Cerebellar nuclear complex (tissue), 1 donor: ENCODE results near the gene CDPF1.
A peak's percentile ranks its signal among the peaks of the same experiment; 100 is the strongest.

Source experiments
- DNase-seq, 2 experiments: peaks; one replicate each; lab custom pipeline; 2025; lab: John Stamatoyannopoulos, UW

CDPF1 gene, protein sequence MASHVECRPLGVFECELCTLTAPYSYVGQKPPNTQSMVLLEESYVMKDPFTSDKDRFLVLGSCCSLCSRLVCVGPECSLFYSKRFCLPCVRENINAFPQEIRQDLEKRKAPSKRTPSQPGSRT

DNA sequence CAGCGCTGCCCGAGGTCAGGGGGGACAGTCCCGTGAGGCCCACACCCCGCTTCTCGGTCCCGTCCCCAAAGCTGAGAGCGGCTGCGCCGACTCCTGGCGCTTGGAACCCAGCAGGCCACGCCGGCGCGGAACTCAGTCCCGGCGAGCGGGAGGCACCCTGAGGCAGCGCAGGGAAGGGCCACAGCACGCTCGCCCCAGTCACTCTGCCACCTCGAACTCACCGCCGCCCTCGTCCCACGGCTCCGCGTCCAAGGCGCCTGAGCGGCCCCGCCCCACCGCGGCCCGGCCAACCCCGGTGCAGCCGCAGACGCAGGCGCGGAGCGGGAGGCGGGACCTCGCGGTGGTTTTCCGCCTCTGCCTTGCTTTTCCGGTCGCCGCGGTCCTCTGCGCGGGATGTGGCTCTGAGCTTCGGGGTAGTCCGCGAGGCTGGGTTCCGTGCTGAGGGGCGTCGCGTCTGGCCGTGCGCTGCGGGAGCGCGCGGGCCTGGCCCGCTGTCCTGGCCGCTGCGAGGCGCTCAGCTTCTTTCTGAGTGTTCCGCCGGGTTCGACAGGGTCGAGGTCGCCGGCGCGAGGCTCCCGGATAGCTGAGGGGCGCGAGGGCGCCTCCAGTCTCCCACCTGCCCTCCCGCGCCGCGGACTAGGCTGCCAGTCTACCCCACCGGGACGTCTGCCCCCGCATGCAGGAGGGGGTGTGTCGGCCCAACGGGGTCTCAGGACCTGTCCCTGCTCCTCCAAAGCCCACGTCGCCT, at the start of gene CDPF1:
TSS of gene CDPF1 (minus strand) at position 259 of the 748 bp plus-strand sequence. CDS start 2,009 bp downstream, outside the sequence.
- DNase-seq = peak in 1 of 2 experiments; percentile 83

DNA sequence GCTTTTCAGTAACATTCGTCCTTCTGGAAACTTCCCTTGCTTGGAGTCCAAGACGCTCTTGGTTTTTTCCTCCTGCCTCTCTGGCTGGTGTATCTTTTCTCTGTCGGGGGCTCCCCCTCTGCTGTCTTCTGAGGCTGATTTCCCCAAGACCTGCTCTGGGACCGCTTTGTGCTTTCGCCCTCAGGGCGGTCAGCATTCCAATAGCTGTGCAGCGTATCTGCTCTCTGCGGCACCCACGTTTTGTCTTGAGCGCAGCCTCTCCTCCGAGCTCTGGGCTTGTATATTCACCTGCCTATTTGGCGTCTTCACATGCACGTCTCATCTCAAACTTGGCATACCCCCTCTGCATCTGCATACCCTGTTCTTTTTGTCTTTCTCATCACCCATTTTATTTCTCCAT, 49.0 kb upstream of the CDPF1 start:
- DNase-seq = no peak

DNA sequence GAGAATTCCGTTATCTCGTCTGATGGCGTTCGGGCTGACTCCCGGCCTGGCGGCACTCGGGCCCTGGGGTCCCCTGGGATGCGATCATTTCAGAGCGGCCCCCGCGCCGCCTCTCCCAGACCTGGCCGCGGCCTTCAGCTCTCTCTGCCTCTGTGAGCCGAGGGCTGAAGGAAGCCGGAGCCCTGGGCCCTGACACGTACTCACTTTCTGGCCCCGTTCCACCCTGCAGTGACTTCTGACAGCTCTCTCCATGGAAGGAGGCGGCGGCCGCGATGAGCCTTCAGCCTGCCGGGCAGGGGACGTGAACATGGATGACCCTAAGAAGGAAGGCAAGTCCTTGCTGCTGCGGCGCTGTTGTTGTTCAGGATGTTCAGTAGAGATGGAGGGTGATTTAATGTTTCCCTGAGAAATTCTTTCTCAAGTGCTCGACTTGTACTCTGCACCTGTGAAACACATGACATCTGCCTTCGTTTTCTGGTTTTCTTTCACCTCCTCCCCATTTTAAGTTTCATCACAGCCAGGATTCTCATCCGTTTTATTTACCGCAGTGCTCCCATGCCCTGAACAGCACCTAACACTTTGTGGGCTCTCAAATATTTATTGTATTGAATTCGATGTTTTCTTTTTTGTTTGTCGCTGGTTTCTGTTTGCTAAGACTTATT, 47.2 kb upstream of the CDPF1 start:
- no peak for DNase-seq

DNA sequence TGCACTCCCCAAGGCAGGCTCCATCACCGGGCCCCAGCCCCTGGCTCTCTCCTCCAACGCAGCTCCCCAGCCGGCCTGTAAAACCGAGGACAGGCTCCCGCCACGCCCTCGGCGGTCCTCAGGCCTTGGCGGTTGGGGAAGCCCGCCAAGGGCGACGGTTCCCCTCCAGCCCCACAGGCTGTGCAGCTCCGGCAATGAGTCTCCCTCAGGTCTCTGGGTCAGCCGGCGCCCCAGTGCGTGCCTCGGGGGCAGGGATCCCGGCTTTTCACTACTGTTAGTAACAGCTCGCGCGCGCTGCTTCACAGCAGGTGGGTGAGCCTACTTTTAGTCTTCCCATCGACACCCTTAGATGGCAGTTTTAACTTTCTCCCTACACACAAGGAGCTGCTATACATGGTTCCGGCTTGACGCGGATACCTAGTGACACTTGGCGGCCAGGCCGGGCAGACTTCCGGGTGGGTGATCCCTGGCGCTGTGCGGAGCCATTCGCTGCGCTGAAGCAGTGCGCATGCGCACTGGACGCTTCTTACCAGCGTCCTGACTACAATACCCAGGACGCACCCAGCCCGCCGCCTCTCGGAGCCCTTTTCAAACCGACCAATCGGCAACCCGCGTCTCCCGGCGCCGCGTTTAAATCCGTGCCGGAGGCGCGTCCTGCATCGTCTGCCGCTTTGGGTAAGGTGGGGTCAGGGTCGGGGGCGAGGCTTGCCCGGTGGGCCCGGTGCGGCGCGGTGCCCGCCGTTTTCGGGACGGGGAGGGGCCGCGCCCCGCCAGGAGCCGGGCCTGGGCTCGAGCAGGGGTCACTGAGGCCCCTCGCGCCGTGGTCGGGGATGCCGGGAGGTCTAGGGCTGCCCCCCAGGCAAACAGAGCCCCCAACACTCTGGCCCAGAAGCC, 46.4 kb upstream of the CDPF1 start, which contains the start of gene GTSE1:
TSS of gene GTSE1 (plus strand) at position 614 of the 894 bp plus-strand sequence. CDS start 531 bp downstream, outside the sequence.
- DNase-seq = peak; percentile 82 to 90

DNA sequence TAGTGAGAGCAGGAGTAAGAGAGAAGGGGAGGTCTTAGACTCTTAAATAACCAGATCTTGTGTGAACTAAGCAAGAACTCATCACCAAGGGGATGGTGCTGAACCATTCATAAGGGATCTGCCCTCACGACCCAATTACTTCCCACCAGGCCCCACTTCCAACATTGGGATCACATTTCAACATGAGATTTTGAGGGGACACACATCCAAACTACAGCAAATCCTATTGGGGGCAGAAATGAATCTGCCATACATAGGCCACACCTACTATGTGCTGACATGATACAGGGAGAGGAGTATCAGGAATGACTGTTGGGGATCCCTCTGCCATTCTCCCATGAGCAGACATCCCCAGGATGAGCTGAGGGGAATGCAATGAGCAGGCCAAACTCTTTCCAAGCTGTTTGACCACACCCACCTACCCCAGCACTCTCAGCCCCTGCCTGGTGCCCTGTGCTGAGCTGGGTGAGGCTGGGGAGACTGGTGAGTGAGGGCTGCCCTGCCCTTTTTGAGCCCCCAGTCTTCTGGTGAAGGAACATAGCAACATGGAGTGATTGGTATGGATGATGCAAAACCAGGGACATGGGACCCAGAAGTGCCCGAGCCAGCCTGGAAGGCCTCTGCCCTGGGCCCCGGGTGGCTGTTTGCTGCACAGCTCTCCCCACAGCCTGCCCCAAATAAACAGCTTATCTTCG, 45.3 kb upstream of the CDPF1 start:
- DNase-seq = no peak

DNA sequence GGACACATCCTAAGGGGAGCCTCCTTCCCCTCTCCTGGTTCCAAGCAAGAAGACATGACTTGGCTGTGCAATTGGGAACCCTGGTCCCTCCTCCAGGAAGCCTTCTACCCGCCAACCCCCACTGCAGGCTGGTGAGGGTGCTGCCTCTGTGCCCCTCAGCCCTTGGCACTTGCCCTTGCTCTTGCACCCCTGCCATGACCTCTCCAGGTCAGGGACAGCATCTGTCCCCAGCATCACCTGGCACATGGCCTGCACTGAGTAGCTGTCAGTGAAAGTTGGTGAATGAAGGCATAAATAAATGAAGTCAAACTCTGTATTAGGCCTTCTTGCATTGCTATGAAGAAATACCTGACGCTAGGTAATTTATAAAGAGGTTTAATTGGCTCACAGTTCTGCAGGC, 44.7 kb upstream of the CDPF1 start:
- no peak for DNase-seq

GRCh38 chr22:46293577-46294260, 43.6 kb upstream of the CDPF1 start:
- DNase-seq = no peak

- no peak for DNase-seq
Measured at GRCh38 chr22:46292732-46293131, 42.6 kb upstream of the CDPF1 start.

DNA sequence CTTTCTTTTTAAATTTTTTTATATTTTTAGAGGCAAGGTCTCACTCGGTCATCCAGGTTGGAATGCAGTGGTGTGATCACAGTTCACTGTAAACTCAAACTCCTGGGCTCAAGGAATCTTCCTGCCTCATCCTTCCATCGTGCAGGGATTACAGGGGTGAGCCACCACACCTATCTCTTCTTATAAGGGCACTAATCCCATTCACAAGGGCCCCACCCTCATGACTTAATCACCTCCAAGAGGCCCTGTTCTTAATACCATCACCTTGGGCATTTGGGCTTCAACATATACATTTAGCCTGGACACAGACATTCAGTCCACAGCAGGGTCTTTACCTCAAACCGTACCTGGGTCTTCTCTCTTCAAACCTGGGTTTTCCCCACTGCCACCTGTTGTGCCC, 42.1 kb upstream of the CDPF1 start:
- DNase-seq = no peak

DNA sequence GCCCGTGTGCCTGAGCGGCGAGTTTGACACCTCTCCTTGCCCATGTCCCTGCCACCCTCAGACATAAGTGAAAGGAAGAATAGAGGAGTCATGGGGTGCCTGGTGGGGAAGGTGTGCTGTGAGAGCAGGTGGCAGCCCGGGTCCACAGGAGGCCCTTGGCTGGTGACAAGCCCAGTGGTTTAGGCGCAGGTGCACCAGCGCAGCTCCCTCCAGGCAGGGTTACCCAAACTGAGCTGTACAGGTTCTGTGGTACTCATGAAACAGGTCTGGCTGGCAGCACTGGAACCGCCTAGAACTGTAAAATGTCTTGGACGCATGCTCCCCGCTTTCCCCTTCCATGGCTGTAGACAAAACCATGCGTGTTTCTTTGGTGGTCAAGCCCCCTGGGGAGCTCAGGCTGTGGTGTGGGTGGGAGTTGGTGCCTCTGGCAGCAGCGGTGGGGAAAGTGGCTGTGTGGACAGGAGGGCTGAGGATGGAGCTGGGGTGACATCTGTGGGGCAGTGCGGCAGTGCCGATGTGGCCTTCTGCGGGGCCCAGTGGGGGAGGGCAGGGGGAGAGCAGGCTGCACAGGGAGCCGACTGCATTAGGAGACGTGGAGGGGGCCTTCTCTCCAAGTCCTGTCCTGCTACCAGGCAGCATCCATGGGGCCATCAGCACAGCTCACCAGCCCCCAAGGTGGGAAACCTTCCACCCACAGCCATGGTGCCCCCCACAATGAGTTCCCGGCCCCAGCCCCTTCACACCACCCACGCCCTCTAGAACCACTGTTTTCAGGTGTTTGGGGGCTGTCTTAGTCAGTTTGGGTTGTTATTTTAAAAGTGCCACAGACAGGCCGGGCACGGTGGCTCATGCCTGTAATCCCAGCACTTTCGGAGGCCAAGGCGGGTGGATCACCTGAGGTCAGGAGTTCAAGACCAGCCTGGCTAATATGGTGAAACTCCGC, 41.0 kb upstream of the CDPF1 start:
- DNase-seq = no peak

- no peak for DNase-seq
Measured at GRCh38 chr22:46290121-46290842, 40.2 kb upstream of the CDPF1 start.

DNA sequence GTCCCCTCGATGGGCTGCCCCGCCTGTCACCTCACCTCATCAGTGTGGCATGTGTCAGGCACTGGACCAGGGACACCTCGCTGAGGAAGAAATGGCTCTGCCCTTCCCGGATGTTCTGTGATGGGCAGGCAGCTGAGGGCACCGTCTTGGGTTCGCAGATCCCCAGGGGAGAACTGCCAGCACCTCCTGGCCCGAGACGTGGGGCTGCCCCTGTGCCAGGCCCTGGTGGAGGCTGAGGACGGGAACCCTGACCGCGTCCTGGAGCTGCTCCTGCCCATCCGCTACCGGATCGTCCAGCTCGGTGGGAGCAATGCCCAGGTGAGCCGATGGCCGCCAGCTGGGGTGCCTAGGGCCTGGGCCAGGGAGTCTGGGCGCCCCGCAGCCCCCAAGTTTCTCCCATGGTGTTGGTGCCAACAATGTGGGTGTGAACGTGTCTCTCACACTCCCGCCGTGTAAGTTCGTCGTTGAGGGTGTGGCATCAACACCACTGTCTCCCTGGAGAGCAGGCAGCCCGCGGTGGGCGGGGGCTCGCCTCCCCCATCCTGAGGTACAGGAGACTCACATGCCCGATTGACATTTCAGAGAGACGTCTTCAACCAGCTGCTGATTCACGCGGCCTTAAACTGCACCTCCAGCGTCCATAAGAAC, 39.3 kb upstream of the CDPF1 start:
- DNase-seq = no peak

DNA sequence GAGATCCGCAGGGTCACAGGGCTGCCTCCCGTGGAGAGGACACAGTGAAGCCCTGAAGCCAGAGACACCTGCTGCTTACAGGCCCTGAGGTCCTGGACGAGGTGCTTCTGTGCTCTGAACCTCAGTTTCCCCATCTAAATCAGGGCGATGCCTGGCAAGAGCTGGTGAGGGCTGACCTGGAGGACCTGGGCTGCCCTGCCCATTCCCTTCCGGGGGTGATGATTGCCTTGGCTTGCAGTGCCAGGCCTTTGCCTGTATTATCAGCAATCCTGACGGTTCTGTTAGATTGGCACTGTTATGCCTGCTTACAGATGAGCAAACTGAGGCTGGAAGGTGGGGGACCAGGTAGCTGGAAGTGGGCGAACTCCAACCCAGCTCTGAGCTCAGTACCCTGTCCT, 38.8 kb upstream of the CDPF1 start:
- DNase-seq = no peak

GRCh38 chr22:46287873-46288751, 38.0 kb upstream of the CDPF1 start:
- DNase-seq = no peak

DNA sequence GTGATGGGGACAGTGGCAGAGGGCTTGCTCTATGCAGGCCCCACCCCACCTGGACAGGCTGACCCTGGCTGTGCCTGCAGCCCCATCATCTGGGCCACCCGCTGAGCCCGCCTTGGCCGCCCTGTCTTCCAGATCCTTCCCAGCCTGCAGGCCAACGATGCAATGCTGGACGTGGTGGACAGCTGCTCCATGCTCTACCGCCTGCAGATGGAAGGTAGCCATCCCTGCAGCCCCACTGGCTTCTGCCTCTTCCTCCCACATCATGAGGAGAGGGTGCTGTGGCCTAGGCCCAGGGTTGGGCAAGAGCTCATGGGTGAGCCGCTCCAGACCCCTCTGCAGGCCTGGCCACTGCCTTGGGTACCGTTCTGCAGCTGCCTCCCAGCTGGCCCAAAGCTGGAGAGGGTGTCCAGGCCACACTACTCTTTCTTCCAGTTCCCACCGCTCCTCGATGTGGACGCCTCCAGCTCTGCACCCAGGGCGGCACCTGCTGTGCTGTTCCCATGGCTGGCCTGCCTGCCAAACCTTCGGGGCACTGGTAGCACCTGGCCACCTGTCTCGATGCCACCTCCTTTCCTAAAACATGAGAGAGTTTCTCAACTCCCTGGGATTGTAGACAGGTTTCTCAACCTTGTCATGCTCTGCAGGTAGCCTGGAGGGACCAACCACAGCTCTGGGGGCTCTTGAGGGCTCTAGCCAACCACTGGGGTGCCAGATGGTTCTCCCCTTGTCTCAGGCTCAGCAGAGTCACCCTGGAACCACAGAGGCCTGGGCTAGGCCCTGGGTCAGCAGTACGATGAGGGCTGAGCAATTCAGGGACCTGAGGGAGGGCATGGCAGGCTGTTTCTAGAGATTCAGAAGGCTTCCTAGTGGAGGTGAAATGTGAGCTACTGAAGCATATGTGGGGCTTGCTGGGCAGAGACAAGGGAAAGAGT, 37.1 kb upstream of the CDPF1 start:
- DNase-seq = no peak

- no peak for DNase-seq
Measured at GRCh38 chr22:46286006-46286405, 35.9 kb upstream of the CDPF1 start.
